Stimulated activated CD4-positive, alpha-beta T cell treated with anti-CD3 and anti-CD28 coated beads, Interleukin-4, amount 100 ng/mL, for 4 hours (primary cell): ENCODE results near the gene NTRK1.
A peak's percentile ranks its signal among the peaks of the same experiment; 100 is the strongest.
"Not testable (repeated sequence)": the region's sequence is repeated elsewhere in the genome, so short reads cannot be mapped to it uniquely, and the experiment has no call there.

Source experiments
- DNase-seq, 2 experiments: peaks; one replicate each; pipeline ENCODE4 v3.0.0-alpha.2; 2020

NTRK1 gene

GRCh38 chr1:156920233-156921052, 59.8 kb downstream of the NTRK1 start, which contains the start of gene LRRC71:
LRRC71 (plus strand) TSS chr1:156920632; CDS start chr1:156920804, 172 bp downstream.
- DNase-seq: peak; percentile 46 to 70

- DNase-seq: no peak
Measured at GRCh38 chr1:156921053-156921529, 60.4 kb downstream of the NTRK1 start.

- no peak for DNase-seq
Measured at GRCh38 chr1:156922986-156923669, 62.5 kb downstream of the NTRK1 start.

GRCh38 chr1:156923670-156924477, 63.2 kb downstream of the NTRK1 start:
- DNase-seq: no peak

GRCh38 chr1:156924478-156925153, 64.0 kb downstream of the NTRK1 start:
- DNase-seq: no peak

GRCh38 chr1:156925154-156926010, 64.7 kb downstream of the NTRK1 start:
- DNase-seq: no peak

- DNase-seq: peak in 1 of 2 experiments; percentile 15
Measured at GRCh38 chr1:156926175-156926574, 65.5 kb downstream of the NTRK1 start.

GRCh38 chr1:156926695-156927094, 66.0 kb downstream of the NTRK1 start:
- not testable (repeated sequence) for DNase-seq

GRCh38 chr1:156927215-156928042, 66.8 kb downstream of the NTRK1 start:
- peak; percentile 57 to 67 for DNase-seq

- DNase-seq: no peak
Measured at GRCh38 chr1:156928043-156928602, 67.5 kb downstream of the NTRK1 start.

GRCh38 chr1:156929596-156930238, 69.1 kb downstream of the NTRK1 start:
- DNase-seq: no peak

GRCh38 chr1:156930483-156930882, 69.8 kb downstream of the NTRK1 start:
- DNase-seq: no peak
